Measurements from ENCODE around the gene VASN.

GRCh38 chr16:4381072-4381934 is 9.7 kb downstream of the VASN start:
- TF ChIP-seq GATA2 (IDR thresholded peaks at IDR 0.05; ENCODE audit: low read depth, low read length): no peak
- TF ChIP-seq GATA3 (IDR thresholded peaks at IDR 0.05; ENCODE audit: low read depth, low read length): no peak
